ENCODE data around the gene LYSET.
"Not testable (repeated sequence)": the region's sequence is repeated elsewhere in the genome, so short reads cannot be mapped to it uniquely, and the experiment has no call there.

Gene LYSET, protein sequence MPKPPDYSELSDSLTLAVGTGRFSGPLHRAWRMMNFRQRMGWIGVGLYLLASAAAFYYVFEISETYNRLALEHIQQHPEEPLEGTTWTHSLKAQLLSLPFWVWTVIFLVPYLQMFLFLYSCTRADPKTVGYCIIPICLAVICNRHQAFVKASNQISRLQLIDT

DNA sequence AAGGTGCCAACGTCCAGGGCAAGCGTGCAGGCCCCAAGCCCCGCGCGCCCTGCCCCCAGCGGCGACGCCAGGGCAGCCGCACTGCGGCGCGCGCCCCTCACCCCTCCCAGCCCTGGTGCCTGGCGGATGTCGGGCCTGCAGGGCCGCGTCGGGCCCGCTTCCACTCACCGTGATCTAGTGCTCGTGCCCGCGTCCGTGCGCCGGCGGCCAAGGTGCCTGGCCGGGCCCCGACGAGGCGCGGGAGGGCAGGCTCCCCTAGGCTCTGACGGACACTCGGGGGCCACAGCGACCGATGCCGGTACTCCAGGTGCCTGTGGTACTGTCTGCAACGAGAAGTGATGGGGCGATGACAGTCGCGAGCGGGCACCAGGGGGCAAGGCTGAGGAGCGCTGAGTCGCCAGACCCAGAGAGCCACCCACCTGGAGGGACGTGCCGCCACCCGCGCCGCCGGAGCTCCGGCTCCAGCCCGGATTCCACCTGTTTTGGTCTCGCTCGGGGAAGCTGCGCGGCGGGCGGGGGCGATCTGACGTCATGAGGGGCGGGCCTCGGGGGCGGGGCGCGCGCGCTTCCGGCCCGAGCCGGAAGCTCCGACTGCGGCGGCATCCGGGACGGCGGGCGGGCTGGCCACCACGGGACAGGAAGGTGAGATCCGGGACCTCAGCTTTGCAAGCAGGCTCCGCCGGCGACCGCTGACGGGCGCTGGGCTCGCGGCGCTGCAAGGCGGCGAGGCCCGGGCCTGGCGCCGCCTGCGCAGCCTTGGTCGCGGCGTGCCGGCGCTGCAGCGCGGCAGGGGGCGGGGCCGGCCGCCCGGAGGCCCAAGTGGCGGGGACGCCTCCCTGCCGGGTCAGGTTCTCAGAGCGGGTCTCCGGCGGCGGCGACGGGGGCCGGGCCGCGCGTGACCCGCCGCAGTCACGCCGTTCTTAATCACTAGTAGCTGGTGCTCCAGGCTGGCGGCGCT is at the start of gene LYSET, which contains the start of gene MOAP1:
LYSET (plus strand) TSS at position 927 of the 958 bp plus-strand sequence. CDS start 89 bp downstream, outside the sequence.
MOAP1 (minus strand) TSS at position 507 of the 958 bp plus-strand sequence. CDS start 655 bp downstream, outside the sequence.
- peak; percentile 80 for DNase-seq

DNA sequence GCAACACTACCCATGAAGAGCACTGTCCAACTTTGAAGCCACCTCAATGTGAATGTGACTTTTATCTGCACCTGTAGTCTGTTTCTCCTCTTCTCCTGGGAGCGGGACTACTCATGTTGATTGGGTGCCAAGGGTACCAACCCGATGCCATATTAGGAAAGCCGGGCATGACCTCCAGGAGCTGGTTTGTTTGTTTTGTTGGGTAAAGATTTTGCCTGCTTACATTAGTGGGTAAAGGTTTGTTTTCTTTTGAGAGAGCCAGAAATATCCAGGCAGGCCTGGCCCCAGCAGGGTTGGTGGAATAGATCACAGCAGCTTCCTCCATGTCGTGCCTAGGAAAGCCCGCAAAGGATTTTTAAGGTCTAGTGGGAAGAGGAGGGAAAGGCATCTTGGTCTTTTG is 49.7 kb upstream of the LYSET start:
- DNase-seq = no peak

DNA sequence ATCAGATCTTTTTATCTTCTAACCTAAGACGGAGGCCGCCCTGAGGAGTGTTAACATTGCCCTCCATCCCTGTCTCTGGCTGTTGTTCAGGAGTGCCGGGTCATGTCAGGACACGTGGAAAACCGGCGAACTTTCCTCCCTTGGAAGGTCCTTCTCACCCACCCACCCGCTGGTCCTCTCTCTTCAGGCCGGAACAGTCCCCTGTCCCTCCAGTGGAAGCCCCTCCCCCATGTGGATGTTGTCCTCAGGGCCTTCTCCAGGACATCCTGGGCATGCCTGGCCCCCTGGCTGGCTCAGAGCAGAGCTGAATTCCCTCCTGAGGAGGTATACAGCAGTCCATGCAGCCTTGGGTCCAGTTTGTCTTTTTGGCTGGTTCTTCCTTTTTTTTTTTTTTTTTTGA is 49.1 kb upstream of the LYSET start:
- DNase-seq = no peak

DNA sequence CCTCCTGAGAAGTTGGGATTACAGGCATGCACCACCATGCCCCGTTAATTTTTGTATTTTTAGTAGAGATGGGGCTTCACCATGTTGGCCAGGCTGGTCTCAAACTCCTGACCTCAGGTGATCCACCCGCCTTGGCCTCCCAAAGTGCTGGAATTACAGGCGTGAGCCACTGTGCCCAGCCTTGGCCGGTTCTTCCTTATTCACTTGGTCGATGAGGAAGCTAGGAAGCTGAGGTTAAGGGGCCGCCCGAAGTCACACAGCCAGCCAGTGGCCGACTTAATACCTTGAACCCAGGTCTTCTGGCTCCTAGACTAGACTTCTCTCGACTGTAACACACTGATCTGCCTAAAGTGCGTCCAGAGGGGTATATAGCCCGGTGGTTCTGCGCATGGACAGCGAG is 48.6 kb upstream of the LYSET start:
- not testable (repeated sequence) for DNase-seq

DNA sequence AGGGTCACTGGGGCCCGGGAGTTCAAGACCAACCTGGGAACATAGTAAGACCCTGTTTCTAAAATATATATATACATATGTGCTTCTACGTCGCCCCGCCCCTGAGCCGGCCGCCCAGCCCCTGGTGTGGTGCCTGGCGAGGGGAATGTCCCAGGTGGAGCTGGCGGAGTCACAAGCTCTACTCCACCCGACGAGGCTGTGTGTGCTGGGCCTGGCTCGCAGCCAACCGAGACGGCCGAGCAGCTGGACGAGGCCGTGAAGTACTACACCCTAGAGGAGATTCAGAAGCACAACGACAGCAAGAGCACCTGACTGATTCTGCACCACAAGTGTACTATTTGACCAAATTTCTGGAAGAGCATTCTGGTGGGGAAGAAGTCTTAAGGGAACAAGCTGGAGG is 47.3 kb upstream of the LYSET start:
- peak; percentile 59 for DNase-seq

DNA sequence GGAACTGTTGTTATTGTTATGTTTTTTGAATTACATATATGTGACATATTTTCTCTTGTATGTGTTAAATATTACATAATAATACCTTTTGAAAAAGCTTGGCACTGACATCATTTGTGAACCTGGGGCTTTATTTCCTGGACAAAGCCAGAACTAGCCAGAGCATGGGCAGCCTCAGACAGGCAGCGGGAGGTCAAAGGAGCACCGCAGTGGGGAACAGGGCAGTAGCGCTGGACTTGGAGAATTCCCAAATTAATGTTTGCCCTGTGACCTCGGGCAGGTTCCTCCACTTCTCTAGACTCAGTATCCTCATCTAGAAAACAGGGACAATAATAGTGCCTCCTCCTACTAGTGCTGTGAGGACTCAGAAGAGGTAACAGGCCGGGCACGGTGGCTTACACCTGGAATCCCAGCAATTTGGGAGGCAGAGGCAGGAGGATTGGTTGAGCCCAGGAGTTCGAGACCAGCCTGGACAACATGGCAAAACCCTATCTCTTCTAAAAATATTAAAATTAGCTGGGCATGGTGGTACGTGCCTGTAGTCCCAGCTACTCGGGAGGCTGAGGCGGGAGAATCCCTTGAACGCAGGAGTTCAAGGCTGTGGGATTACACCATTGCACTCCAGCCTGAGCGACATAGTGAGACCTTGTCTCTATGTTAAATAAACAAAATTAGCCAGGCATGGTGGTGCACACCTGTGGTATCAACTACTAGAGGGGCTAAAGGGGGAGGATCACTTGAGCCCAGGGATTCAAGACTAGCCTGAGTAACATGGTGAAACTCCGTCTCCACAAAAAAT is 42.1 kb upstream of the LYSET start:
- no peak for DNase-seq

DNA sequence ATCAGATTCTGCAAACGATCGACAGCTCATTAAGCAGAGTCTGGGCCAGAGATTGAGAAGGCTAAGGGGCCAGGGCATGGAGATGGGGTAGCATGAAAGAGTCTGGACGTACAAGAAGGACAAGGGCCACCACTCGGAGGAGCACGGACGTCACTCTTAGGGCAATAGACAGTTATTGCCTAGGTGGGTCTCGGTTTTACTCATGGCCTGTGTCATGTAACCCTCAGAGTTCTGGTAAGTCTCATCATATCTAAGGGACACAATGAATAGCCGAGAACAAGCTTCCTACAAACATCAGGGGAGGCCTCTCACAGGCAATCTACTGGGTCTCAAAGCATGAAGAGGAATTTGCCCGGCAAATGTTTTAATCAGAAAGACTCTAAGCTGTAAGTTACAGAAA is 39.0 kb upstream of the LYSET start:
- DNase-seq = no peak

DNA sequence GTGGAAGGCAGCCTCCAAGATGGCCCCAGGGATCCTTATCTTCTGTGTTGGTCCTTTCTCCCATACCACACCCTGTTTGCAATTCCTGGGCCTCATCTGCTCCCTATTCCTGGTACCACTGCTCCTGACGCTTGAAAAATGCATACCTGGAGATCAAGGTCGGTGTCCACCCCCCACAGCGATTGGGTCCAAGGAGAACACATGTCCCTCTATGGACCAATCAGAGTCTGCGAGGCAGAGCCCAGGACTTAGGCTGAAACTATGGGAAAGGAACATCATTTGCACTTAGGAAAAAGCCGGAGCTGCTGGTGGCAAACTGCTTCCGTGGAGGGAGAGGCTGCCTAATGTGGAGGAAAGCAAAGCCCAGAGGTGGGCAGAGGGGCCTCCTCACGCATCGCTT is 36.1 kb upstream of the LYSET start:
- no peak for DNase-seq

DNA sequence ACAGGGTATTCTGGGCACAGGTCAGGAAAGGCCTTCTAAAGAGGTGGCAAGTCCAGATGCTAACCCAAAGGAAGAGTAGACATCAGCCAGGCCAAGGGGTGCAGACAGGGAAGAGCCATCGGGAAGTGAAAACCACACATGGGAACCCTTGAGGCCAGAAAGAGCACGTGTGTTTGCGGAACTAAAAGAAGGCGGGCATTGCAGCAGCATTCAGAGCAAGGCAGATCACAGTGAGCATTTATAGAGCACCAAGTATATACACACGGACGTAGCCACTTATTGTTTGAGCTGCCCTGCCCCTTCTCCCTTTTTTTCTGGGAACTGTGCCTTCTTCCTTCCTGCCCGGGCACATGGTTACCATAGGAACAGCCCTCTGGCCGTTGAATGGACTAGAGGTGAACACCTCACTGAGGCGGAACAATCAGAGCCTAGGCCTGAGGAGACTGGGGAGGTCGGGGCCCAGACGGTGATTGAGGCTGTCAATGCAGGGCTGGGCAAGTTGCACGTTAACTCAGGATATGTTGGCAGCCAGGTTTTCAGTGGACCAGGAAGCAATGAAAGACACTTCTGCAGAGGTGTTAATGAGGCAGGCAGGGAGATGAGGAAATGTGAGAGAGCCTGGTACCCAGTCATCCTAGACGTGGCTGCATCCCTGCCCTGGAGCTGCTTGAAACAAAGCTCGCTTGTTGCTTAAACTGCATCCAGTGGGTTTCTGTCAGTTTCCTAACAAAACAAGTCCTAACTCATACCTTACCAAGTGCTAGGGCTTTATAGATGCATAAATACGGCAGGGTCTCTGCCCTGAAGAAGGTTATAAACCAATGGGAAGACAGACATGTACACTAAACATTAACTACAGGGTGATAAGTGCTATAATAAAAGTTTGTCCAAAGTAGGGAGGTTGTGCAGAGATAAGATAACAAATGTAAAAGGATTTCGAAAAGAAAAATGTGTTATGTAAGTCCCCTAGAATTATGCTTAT is 34.6 kb upstream of the LYSET start:
- DNase-seq = no peak

DNA sequence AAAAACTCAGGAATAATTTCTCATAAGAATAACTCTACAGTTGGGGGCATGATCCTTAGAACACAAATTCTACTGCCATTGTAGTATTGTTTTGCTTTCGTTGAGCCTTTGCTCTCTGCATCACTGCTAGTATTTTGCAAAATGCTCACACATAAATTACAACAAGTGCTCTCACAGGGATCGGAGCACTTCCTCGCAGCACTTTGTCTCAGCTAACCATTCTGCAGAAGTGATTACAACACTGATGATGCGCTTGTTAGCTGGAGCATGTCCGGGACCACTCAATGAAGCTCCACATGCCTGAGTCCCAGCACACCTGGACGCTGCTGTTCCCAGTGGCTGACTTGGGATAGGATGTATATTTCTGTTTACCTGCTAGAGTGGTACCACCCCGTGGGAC is 32.0 kb upstream of the LYSET start:
- DNase-seq = no peak

DNA sequence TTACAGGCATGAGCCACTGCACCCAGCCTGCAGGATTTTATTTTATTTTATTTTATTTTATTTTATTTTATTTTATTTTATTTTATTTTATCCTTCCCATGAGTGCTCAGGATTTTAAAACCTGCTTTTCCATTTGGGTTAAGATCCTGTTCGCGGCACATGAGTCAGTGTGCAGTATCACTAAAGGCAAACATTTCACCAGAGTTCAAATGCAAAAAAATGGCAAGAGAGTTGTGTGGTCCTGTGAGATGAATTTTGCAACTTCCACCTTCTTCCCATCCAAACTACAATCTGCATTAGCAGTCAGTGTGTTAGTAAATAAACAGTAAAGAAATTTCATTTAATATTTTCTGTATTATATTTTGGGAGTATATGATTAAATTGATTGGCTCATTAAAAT is 29.4 kb upstream of the LYSET start:
- no peak for DNase-seq

DNA sequence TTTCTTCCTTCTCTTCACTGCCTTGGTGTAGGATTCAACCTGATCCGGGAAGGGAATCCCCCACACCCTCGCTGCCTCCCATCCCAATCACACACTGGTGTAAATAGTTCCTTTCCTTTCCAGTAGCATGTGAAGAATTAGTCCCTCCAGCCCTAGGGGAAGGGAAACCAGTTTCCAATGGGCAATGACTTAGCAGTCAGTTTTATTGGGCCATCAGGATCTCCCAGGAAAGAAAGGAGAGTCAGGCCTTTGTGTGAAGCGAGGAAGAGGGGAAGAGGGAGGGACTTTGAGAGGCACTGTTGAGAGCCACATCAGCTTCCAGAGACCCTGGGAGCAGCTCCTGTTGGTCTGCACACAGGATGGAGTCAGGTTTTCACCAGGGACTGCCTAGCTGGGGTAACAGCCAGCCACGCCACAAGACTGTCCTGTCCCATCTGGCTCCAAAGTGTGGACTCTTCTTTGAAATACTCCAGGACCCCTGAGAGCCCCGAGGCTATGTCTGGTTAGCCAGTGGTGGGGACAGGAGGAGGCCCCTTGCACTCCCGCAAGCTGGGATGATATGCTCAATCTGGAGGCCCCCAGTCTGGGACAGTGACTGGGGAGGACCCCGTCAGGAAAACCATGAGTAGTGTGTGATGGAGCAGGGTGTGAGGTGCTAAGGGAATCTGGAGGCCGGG is 28.3 kb upstream of the LYSET start:
- DNase-seq = no peak

DNA sequence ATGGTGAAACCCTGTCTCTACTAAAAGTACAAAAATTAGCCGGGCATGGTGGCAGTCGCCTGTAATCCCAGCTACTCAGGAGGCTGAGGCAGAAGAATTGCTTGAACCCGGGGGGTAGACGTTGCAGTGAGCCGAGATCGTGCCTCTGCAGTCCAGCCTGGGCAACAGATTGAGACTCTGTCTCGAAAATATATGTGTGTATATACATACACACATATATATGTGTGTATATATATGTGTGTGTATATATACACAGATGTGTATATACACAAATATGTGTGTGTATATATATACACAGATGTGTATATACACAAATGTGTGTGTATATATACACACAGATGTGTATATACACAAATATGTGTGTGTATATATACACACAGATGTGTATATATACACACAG is 26.8 kb upstream of the LYSET start:
- not testable (repeated sequence) for DNase-seq

DNA sequence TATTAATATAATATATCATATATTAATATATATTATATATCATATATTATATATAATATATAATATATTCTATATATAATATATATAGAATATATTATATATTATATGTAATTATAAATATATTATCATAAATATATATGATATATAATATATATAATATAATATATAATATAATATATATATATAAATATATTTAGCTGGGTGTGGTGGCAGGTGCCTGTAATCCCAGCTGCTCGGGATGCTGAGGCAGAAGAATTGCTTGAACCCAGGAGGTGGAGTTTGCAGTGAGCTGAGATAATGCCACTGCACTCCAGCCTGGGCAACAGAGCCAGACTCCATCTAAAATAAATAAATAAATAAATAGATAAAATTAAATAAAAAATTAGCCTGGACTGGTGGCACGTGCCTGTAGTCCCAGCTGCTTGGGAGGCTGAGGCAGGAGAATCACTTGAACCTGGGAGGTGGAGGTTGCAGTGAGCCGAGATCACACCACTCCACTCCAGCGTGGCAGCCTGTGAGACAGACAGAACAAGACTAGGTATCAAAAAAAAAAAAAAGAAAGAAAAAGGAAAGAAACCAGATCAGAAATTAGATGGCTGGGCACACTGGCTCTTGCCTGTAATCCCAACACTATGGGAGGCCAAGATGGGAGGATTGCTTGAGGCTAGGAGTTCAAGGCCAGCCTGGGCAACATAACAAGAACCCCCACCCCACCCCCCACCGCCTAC is 25.3 kb upstream of the LYSET start:
- not testable (repeated sequence) for DNase-seq

DNA sequence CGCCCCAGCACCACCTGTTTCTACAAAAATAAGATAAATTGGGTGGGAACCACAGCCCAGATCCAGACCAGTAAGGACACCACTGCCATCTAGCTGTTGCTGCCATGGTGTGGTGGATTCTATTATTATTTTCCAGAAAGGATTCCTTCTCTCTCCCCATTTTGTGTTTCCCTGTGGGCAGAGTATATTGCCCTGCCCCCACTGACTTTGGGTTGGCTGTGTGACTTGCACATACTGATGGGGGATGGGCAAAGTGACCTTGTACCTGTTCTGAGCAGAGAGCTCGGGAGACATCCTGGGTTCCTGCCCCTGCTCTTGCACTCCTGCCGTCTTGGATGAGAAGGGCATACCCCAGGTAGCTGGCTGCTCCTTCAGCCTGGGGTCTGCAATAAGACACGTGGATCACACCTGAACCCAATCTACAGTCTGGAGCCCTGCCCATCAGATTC is 24.7 kb upstream of the LYSET start:
- no peak for DNase-seq

DNA sequence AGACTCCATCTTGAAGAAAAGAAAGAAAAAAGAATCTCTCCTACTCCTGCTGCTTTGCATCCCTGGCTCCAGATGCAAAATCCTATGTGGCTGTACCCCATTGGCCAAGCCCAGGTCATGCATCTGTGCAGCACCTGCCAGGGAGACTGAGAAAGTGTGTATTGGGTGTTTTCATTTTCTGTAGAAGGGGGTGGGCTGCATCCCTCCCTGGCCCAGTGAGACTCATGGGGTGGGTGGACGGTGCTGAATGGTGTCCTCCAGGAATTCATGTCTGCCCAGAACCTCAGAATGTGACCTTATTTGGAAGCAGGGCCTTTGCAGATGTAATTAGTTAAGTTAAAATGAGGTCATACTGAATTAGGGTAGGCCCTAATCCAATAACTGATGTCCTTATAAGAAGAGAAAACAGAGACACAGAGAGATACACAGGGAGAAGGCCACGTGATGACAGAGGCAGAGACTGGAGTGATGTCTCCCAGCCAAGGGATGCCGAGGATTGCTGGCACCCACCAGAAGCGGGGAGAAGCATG is 23.6 kb upstream of the LYSET start:
- DNase-seq = no peak

DNA sequence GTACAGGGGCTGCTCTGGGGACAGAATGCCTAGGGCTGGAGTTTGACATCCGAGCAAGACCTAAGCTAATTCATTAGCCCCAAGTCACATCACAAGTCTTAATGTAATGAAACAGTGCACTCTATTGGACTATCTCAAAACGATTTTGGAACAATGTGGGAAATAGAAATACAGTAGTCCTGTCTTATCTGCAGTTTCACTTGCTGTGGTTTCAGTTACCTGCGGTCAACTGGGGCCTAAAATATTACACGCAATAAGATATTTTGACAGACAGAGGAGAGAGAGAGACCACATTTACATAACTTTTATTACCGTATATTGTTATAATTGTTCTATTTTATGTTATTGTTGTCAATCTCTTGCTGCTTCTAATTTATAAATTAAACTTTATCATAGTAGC is 21.6 kb upstream of the LYSET start:
- no peak for DNase-seq

DNA sequence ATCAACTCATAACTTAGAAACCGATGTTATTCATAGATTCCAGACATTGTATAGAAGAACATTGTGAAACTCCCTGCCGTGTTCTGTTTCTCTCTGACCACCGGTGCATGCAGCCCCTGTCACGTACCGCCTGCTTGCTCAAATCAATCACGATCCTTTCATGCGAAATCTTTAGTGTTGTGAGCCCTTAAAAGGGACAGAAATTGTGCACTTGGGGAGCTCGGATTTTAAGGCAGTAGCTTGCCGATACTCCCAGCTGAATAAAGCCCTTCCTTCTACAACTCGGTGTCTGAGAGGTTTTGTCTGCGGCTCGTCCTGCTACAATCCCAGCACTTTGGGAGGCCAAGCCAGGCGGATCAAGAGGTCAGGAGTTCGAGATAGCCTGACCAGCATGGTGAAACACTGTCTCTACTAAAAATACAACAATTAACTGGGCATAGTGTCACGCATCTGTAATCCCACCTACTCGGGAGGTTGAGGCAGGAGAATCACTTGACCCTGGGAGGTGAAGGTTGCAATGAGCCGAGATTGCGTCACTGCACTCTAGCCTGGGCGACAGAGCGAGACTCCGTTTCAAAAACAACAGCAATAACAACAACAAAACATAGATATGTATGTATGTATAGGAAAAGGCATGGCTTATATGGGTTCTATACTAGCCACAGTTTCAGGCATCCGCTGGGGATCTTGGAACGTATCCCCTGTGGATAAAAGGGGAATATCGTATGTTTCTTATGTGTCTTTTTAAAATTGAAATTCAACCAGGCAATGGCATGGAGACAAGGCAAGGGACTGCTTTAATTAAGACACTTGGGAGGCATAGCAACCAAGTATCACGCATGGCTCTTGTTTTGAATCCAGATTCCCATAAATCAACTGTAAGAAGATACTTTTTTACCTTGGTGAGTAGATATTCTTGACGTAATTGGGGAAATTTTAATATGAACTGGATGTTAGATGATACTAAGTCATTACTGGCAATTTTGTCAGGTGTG is 19.5 kb upstream of the LYSET start:
- DNase-seq = not testable (repeated sequence)

DNA sequence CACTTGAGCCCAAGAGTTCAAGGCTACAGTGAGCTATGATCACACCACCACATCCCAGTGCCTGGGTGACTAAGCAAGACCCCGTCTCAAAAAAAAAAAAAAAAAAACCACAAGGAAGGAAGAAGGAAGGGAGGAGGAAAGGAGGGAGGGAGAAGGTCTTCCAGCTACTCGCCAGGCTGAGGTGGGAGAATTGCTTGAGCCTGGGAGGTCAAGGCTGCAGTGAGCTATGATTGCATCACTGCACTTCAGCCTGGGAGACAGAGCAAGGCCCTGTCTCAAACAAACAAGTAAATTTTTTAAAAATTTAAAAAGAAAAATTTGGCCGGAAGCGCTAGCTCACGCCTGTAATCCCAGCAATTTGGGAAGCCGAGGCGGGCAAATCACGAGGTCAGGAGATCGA is 16.5 kb upstream of the LYSET start:
- not testable (repeated sequence) for DNase-seq

Data from NCI-H1105 (cell line).